Right lobe of liver (tissue), 6 donors: Measurements from ENCODE around the gene ABL2. TPM values are rescaled to one million over a fixed set of nuclear protein-coding genes. Genes with fewer than 3 reads are reported as not detected.

Source experiments
- ATAC-seq, 4 donors: fragments of 200-7000 bp; cut with Tn5 transposase; one replicate each; pipeline ENCODE4 v1.9.1; 2020; ENCODE audit warnings: mild to moderate bottlenecking in 4 of 4, moderate library complexity in 4 of 4
- DNase-seq, 3 donors: peaks; one replicate each; pipeline ENCODE4 v3.0.0-alpha.2; 2020
- H3K27ac ChIP-seq, 3 donors: fragments of 200-600 bp; one replicate each; pipeline ENCODE4 v1.8.0; 2022
- H3K27me3 ChIP-seq, 2 donors: fragments of 200-600 bp; one replicate each; pipeline ENCODE4 v1.8.0; 2022
- H3K36me3 ChIP-seq, 4 donors: fragments of 200-600 bp; sonication (generic) in 1 of 4; one replicate each; pipeline versions ENCODE4 v1.5.1 to v1.8.0; 2017 to 2022; ENCODE audit warnings: control low read depth in 1 of 4
- H3K4me1 ChIP-seq, 4 donors: fragments of 200-600 bp; sonication (generic) in 1 of 4; one replicate each; pipeline versions ENCODE4 v1.5.1 to v1.8.0; 2017 to 2022; ENCODE audit warnings: control low read depth in 1 of 4
- H3K4me3 ChIP-seq, 3 donors: fragments of 200-600 bp; one replicate each; pipeline ENCODE4 v1.8.0; 2022
- H3K9me3 ChIP-seq, 4 donors: fragments of 200-600 bp; sonication (generic) in 1 of 4; one replicate each; pipeline versions ENCODE4 v1.5.1 to v1.8.0; 2017 to 2022; ENCODE audit warnings: control low read depth in 1 of 4
- CTCF ChIP-seq, 4 donors: fragments of 200-600 bp in 3 of 4; fragments of 450-650 bp in 1 of 4; IDR thresholded peaks; one replicate each; pipeline versions ENCODE4 v1.5.1 to v1.8.0; 2016 to 2022; ENCODE audit warnings: antibody characterized with exemption in 4 of 4, mild to moderate bottlenecking in 2 of 4
- POLR2A ChIP-seq: fragments of 450-650 bp; IDR thresholded peaks from one replicate; pipeline ENCODE4 v1.6.1; 2017; ENCODE audit warnings: antibody characterized with exemption, mild to moderate bottlenecking
- WGBS: methylation state at CpG from one replicate; pipeline ENCODE4 v1.1.6; 2018; ENCODE audit warnings: low coverage, low lambda C conversion rate; ENCODE audit not compliant: insufficient coverage; ENCODE audit errors: missing lambda C conversion rate; 5-methylcytosine and 5-hydroxymethylcytosine counted together
- intact Hi-C, 2 donors: fragments of 100-400 bp; cut with DNase I; formaldehyde crosslinking; loops; one replicate each; pipeline versions ENCODE4 v1.11.2 to v1.14.1; 2022
- total RNA-seq, 6 experiments: library from RNA; depleted of rRNA in 2 of 6; stranded (reverse); fragments of >200 nt in 2 of 6; fragmentation: NEBNext Ultra II Directional in 3 of 6; extraction: Animal tissue kit (Norgen Biotek cat#: 25700) in 3 of 6; gene quantifications; one replicate each; pipeline versions ENCODE4 v1.1.0 to v1.2.4, GENCODE V29; 2016 to 2023
- donor health status: DM: no; HTN: yes; CAD: no.
- donor health status: DM: no; HTN: no; CAD: no.
- donor health status: DM: no; HTN: no; CAD: no.
- donor health status: DM: no; HTN: yes; CAD: no.
- donor health status: DM: no; HTN: yes; CAD: no.

ABL2 gene
- total RNA-seq, 6 experiments from 2014 or later: 3.8 to 7.7 (median 5.6) TPM

GRCh38 chr1:179167418-179167777 lies 62.1 kb downstream of the ABL2 start:
- no peaks in the 10 kb centered on the region for H3K36me3 ChIP-seq
- no peaks in the 10 kb centered on the region for H3K9me3 ChIP-seq
- no peak overlapping the region for H3K4me3 ChIP-seq
- intact Hi-C loops: no loop called here
- WGBS: 92% methylated on average over 1 of the region's 1 CpG
- DNase-seq (no peak), ATAC-seq (no peak)
- TF ChIP-seq CTCF (IDR thresholded peaks at IDR 0.05) (no peak), POLR2A (no peak)
- H3K27ac ChIP-seq: no peak overlapping the region
- H3K27me3 ChIP-seq: no peaks in the 10 kb centered on the region
- no peaks in the 10 kb centered on the region for H3K4me1 ChIP-seq

GRCh38 chr1:179166663-179167417 lies 62.6 kb downstream of the ABL2 start:
- no peak overlapping the region for H3K4me3 ChIP-seq
- H3K4me1 ChIP-seq: no peaks in the 10 kb centered on the region
- 67% methylated on average over 5 of the region's 8 CpGs for WGBS
- intact Hi-C loops: no loop called here
- DNase-seq (no peak), ATAC-seq (no peak)
- no peaks in the 10 kb centered on the region for H3K9me3 ChIP-seq
- no peak overlapping the region for H3K27ac ChIP-seq
- no peaks in the 10 kb centered on the region for H3K27me3 ChIP-seq
- TF ChIP-seq CTCF (IDR thresholded peaks at IDR 0.05) (no peak), POLR2A (no peak)
- no peaks in the 10 kb centered on the region for H3K36me3 ChIP-seq

GRCh38 chr1:179164494-179164893 lies 65.0 kb downstream of the ABL2 start:
- no peak for DNase-seq
- Histone ChIP-seq H3K27ac (no peak overlapping the region), H3K9me3 (no peaks in the 10 kb centered on the region), H3K27me3 (no peaks in the 10 kb centered on the region), H3K36me3 (no peaks in the 10 kb centered on the region), H3K4me1 (no peaks in the 10 kb centered on the region), H3K4me3 (no peak overlapping the region)
- ATAC-seq: no peak
- no peak for TF ChIP-seq CTCF (IDR thresholded peaks at IDR 0.05)
- no peak for TF ChIP-seq POLR2A
- intact Hi-C loops: no loop called here
- WGBS: 100% methylated on average over 1 of the region's 1 CpG

DNA sequence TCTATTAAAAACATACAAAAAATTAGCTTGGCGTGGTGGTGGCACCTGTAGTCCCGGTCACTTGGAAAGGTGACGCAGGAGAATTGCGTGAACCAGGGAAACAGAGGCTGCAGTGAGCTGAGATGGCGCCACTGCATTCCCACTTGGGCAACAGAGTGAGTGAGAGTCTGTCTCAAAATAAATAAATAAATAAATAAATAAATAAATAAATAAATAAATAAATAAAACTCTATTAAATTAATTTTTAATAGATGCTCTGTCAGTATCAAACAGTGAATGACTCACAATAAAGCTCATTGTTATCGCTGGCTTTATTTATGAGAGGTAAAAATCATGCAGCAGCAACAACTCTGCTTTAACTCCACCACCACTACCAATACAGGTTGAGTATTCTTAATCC lies 72.8 kb downstream of the ABL2 start:
- DNase-seq (no peak), ATAC-seq (no peak)
- no peak for TF ChIP-seq POLR2A
- TF ChIP-seq CTCF (IDR thresholded peaks at IDR 0.05): no peak
- 94% methylated on average over 6 of the region's 6 CpGs for WGBS
- H3K27ac ChIP-seq: no peak overlapping the region
- peaks cover 0 to 19% (median 8%) of the 10 kb centered on the region in 4 donors for H3K4me1 ChIP-seq
- H3K36me3 ChIP-seq: no peaks in the 10 kb centered on the region
- no peak overlapping the region for H3K4me3 ChIP-seq
- intact Hi-C loops: no loop called here
- no peaks in the 10 kb centered on the region for H3K9me3 ChIP-seq
- H3K27me3 ChIP-seq: no peaks in the 10 kb centered on the region
